ENCODE data around the gene ARMH4. TPM values are rescaled to one million over a fixed set of nuclear protein-coding genes. Genes with fewer than 3 reads are reported as not detected.
"Not testable (repeated sequence)": the region's sequence is repeated elsewhere in the genome, so short reads cannot be mapped to it uniquely, and the experiment has no call there.

Gene ARMH4
- total and polyA plus RNA-seq, 8 donors: 2.0 to 19.4 (median 15.7) TPM

DNA sequence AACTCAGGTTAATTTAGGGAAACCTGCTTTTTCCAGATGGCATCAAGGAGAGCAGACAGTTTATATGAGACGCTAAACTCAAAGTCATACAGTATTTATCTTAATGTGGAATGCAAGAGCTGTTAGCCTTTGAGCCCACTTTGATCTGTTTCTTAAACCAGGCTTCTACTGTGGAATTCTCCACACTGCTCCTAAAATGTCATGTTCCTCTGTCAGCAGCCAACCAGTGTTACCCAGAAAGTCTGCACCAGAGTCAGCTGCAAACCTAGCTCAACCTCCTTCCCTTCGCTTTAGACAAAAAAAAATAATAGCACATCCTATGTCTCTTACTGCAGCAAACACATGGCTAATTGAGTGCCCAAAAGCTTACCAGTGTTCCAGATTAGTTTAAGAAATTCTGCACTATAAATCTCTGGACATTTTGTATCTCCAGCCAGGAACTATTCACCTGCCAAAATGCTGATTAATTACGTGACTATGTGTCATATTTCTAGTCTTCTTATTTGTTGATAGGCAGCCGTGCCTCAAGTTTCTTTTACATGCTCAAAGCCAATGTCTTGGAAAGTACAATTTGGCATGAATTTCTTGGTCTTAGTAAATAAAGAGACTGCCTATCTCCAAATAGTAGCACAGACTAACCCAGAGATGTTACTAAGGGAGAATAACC, 21.8 kb downstream of the ARMH4 start:
- no peak overlapping the region for H3K27ac ChIP-seq
- no peak overlapping the region for H3K4me3 ChIP-seq
- intact Hi-C loops (cut with DNase I): no loop called here
- DNase-seq (no peak), ATAC-seq (no peak)
- no peaks in the 10 kb centered on the region for H3K36me3 ChIP-seq
- no peaks in the 10 kb centered on the region for H3K27me3 ChIP-seq
- peaks cover 0 to 11% of the 10 kb centered on the region in 2 donors for H3K9me3 ChIP-seq
- H3K4me1 ChIP-seq: no peaks in the 10 kb centered on the region
- TF ChIP-seq, protein P1, sequence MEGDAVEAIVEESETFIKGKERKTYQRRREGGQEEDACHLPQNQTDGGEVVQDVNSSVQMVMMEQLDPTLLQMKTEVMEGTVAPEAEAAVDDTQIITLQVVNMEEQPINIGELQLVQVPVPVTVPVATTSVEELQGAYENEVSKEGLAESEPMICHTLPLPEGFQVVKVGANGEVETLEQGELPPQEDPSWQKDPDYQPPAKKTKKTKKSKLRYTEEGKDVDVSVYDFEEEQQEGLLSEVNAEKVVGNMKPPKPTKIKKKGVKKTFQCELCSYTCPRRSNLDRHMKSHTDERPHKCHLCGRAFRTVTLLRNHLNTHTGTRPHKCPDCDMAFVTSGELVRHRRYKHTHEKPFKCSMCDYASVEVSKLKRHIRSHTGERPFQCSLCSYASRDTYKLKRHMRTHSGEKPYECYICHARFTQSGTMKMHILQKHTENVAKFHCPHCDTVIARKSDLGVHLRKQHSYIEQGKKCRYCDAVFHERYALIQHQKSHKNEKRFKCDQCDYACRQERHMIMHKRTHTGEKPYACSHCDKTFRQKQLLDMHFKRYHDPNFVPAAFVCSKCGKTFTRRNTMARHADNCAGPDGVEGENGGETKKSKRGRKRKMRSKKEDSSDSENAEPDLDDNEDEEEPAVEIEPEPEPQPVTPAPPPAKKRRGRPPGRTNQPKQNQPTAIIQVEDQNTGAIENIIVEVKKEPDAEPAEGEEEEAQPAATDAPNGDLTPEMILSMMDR (IDR thresholded peaks at IDR 0.05): no peak

DNA sequence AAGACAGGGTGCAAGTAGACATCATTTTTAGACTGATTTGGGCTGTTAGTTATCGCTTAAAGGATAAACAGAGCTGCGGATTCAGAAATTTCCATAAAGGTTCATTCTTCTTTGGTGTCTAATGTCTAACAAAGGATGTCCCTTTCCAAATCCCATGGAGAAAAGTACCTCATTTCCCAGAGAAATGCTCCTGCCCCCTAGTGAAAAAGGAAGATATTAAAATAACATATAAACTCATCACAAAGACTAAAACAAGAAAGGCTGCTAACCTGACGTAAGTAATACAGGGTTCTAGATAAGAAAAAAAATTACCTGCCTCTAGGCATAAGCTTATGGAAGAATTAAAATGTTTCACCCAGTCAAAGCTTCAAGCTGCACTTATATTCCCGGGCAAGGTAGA, 22.8 kb downstream of the ARMH4 start:
- ATAC-seq: no peak
- Histone ChIP-seq H3K4me3 (no peak overlapping the region), H3K27ac (no peak overlapping the region), H3K27me3 (no peaks in the 10 kb centered on the region), H3K36me3 (no peaks in the 10 kb centered on the region), H3K9me3 (peaks cover 0 to 13% of the 10 kb centered on the region in 2 donors), H3K4me1 (no peaks in the 10 kb centered on the region)
- DNase-seq: no peak
- TF ChIP-seq, protein P1 (IDR thresholded peaks at IDR 0.05): no peak
- intact Hi-C loops (cut with DNase I): no loop called here

DNA sequence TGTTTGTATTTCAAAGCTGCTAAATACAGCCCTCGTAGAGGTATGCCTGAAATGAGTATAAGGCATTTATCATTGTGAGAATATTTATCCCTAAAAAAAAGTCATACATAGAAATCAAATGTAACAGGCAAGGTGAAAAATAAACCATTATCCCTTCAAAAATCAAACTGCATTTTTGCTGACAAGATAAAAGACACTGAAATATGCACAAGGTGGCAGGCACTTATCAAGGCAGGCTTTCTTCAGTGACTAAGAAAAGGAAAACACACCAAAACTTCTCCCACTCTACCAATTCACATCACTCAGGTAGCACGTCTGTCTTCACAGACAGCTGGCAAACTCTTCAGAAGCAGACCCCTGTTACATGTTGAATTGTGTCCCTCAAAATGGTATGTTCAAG, 23.6 kb downstream of the ARMH4 start:
- Histone ChIP-seq H3K36me3 (no peaks in the 10 kb centered on the region), H3K4me1 (no peaks in the 10 kb centered on the region), H3K27ac (no peak overlapping the region), H3K9me3 (peaks cover 0 to 13% of the 10 kb centered on the region in 2 donors), H3K27me3 (no peaks in the 10 kb centered on the region), H3K4me3 (no peak overlapping the region)
- DNase-seq (no peak), ATAC-seq (no peak)
- intact Hi-C loops (cut with DNase I): no loop called here
- TF ChIP-seq, protein P1 (IDR thresholded peaks at IDR 0.05): no peak

DNA sequence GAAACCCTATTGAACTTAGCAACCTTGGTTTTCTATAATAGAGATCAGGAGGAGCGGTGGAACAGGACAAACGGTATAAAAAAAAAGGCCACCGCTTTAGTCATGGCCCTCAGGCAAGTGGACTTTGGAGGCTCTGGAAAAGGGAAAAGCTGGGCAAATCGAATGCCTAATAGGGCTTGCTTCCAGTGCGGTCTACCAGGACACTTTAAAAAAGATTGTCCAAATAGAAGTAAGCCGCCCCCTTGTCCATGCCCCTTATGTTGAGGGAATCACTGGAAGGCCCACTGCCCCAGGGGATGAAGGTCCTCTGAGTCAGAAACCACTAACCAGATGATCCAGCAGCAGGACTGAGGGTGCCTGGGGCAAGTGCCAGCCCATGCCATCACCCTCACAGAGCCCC, 29.5 kb downstream of the ARMH4 start:
- DNase-seq; intact Hi-C loops (cut with DNase I); H3K27ac ChIP-seq; H3K36me3 ChIP-seq; ATAC-seq; H3K4me1 ChIP-seq; H3K4me3 ChIP-seq; H3K27me3 ChIP-seq: not testable (repeated sequence)
- peaks cover 0 to 13% of the 10 kb centered on the region in 2 donors for H3K9me3 ChIP-seq

DNA sequence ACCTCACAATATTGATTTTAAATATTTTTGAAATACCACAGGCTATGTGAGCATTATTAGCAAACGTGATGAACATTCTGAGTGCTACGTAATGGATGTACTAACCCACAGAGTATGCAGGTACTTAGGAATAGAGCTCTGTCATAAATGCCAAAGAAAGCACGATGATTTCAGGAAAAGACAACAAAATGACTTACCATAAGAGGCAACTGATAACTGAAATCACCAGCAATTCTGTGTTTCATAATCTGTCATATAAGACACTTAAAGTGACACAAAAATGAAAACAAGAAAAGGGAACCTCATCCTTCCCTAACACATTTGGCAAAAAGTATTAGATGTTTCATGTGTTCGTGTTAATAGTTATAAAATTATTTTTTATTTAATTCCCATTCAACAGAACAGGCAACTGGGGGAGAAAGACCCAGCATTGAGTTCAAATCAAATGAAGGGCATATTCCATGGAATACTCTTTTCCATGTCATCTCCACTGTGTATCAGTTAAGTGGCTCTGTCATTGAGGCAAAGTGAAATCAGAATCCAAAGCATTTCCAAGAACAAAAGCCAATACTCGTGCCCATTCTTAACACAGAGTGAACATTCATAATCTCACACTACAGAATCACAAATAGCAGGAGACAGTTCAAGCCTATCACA, 30.4 kb downstream of the ARMH4 start:
- Histone ChIP-seq H3K4me3 (no peak overlapping the region), H3K36me3 (no peaks in the 10 kb centered on the region), H3K4me1 (no peaks in the 10 kb centered on the region), H3K27me3 (no peaks in the 10 kb centered on the region), H3K27ac (no peak overlapping the region), H3K9me3 (peaks cover 0 to 13% of the 10 kb centered on the region in 2 donors)
- TF ChIP-seq, protein P1 (IDR thresholded peaks at IDR 0.05): no peak
- ATAC-seq (no peak), DNase-seq (no peak)
- intact Hi-C loops (cut with DNase I): no loop called here
